ENCODE measurements around the gene EPHA3.

DNA sequence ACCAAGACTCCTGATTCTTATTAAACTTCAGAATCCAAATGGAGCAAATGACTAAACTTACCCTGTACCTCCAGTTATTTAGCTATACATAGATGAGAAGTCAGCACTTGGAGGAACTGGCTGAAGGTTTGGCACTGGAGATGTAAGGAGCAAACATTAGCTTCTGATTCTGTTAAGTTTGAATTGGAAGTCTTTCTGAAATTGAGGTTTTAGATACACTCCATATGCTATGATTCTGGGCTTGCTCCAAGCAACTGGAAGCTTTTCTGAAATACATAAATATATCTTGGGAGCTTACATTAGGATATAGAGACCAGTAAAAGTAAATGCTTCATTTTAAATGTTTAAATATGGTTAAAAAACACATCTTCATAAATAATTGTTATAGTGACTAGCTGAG, 333.7 kb downstream of the EPHA3 start:
- TF ChIP-seq, protein P1, sequence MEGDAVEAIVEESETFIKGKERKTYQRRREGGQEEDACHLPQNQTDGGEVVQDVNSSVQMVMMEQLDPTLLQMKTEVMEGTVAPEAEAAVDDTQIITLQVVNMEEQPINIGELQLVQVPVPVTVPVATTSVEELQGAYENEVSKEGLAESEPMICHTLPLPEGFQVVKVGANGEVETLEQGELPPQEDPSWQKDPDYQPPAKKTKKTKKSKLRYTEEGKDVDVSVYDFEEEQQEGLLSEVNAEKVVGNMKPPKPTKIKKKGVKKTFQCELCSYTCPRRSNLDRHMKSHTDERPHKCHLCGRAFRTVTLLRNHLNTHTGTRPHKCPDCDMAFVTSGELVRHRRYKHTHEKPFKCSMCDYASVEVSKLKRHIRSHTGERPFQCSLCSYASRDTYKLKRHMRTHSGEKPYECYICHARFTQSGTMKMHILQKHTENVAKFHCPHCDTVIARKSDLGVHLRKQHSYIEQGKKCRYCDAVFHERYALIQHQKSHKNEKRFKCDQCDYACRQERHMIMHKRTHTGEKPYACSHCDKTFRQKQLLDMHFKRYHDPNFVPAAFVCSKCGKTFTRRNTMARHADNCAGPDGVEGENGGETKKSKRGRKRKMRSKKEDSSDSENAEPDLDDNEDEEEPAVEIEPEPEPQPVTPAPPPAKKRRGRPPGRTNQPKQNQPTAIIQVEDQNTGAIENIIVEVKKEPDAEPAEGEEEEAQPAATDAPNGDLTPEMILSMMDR (IDR thresholded peaks at IDR 0.05; ENCODE audit: insufficient read depth, low read length): no peak
- TF ChIP-seq POLR2AphosphoS5 (IDR thresholded peaks at IDR 0.05; ENCODE audit: low read depth): no peak

All from HL-60 (cell line).